Activated naive CD8-positive, alpha-beta T cell treated with anti-CD3 and anti-CD28 coated beads, Interleukin-2, amount 50 U/mL, for 24 hours (primary cell): ENCODE data around the gene ABCD2.
"Not testable (repeated sequence)": the region's sequence is repeated elsewhere in the genome, so short reads cannot be mapped to it uniquely, and the experiment has no call there.

ENCODE experiments used
- ATAC-seq: fragments of 150-1000 bp; cut with Tn5 transposase; one replicate; pipeline ENCODE4 v1.10.0; 2021
- DNase-seq: peaks from one replicate; pipeline ENCODE4 v3.0.0; 2021
- H3K27ac Mint-ChIP-seq: one replicate; pipeline ENCODE4 v1.8.0; 2021; ENCODE audit warnings: mild to moderate bottlenecking, mixed read lengths
- H3K27me3 Mint-ChIP-seq: one replicate; pipeline ENCODE4 v1.8.0; 2021; ENCODE audit warnings: mixed read lengths
- H3K36me3 Mint-ChIP-seq: one replicate; pipeline ENCODE4 v1.8.0; 2021; ENCODE audit warnings: low read depth, mixed read lengths
- H3K4me1 Mint-ChIP-seq: one replicate; pipeline ENCODE4 v1.8.0; 2021; ENCODE audit warnings: mixed read lengths
- H3K4me3 Mint-ChIP-seq: one replicate; pipeline ENCODE4 v1.8.0; 2021; ENCODE audit warnings: mild to moderate bottlenecking, moderate library complexity, mixed read lengths
- H3K9me3 Mint-ChIP-seq: one replicate; pipeline ENCODE4 v1.8.0; 2021; ENCODE audit warnings: mixed read lengths

The ABCD2 gene

DNA sequence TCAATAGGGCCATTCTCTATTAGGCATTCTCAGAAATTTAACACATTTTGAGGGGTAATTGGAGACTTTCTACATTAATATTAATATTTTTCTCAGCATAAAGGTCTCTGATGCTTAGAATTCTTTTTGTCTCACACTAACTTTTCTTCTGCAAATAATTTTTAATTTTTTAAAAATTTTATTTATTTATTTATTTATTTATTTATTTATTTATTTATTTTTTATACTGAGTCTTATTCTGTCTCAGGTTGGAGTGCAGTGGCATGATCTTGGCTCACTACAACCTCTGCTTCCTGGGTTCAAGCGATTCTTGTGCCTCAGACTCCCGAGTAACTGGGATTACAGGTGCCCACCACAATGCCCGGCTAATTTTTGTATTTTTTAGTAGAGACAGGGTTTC is 17.7 kb downstream of the ABCD2 start:
- ATAC-seq, DNase-seq, H3K36me3 Mint-ChIP-seq, H3K27ac Mint-ChIP-seq, H3K4me3 Mint-ChIP-seq, H3K27me3 Mint-ChIP-seq, H3K9me3 Mint-ChIP-seq: not testable (repeated sequence)
- peaks cover 19% of the 10 kb centered on the region for H3K4me1 Mint-ChIP-seq

DNA sequence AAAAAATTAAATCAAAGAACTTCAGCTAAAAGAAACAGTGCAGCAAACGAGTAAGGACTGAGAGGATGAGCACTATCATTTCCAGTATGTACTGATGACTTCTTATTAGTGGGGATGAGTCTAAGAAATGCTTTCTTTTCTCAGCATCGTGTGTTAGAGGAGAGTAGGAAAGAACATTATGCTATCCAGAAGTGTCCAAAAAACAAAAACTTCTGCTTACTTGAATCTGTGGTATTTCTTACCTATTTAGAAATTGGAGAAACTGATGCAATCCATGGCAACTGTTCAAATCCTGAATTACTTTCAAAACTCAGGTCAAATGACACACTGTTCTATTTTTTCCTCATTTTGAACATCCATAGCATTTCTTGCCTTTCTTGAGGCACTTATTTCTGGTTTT is 23.7 kb downstream of the ABCD2 start:
- Mint-ChIP-seq H3K4me3 (no peak overlapping the region), H3K36me3 (no peaks in the 10 kb centered on the region), H3K4me1 (peaks cover 10% of the 10 kb centered on the region), H3K27ac (peak overlapping the region; percentile 85), H3K9me3 (no peaks in the 10 kb centered on the region), H3K27me3 (no peaks in the 10 kb centered on the region)
- DNase-seq (no peak), ATAC-seq (no peak)

DNA sequence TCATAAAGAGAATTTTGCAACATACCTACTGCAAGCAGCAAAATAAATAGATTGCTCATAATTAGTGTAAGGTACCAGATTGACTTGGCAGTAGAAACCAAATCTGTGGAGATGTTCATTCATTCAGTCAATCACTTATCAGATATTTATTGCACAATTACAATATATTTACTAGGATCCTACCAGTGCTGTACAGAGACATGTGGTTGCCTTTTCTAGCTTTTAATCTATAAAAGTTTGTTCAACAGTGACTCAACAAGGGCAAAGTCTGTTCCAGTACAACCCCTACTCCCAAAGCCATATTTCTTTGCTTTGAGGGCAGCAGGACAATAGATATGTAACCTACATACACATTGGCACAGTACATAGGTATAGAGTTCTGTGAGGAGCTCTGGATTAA is 27.3 kb downstream of the ABCD2 start:
- H3K27me3 Mint-ChIP-seq = no peaks in the 10 kb centered on the region
- H3K4me1 Mint-ChIP-seq = peaks cover 8% of the 10 kb centered on the region
- H3K36me3 Mint-ChIP-seq = no peaks in the 10 kb centered on the region
- no peak for DNase-seq
- no peak for ATAC-seq
- no peak overlapping the region for H3K4me3 Mint-ChIP-seq
- H3K27ac Mint-ChIP-seq = no peak overlapping the region
- no peaks in the 10 kb centered on the region for H3K9me3 Mint-ChIP-seq

DNA sequence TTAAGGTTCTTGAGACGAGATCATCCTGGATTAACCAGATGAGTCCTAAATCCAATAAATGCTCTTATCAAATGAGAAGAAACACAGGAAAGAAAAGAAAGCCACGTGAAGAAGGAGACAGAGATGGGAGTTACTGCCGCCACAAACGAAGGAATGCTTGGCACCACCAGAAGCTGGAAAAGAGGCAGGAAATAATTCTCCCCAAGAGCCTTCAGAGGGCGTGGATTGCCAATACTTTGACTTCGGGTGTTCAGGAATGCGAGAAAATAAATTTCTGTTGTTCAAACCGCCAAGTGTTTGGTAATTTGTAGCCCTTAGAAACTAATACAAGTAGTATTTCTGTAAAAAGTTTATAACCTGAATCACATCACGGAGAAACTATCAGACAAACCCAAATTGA is 31.3 kb downstream of the ABCD2 start:
- Mint-ChIP-seq H3K27ac (no peak overlapping the region), H3K27me3 (no peaks in the 10 kb centered on the region), H3K4me1 (peaks cover 2% of the 10 kb centered on the region), H3K36me3 (peaks cover 4% of the 10 kb centered on the region), H3K4me3 (no peak overlapping the region), H3K9me3 (no peaks in the 10 kb centered on the region)
- no peak for DNase-seq
- ATAC-seq = no peak

DNA sequence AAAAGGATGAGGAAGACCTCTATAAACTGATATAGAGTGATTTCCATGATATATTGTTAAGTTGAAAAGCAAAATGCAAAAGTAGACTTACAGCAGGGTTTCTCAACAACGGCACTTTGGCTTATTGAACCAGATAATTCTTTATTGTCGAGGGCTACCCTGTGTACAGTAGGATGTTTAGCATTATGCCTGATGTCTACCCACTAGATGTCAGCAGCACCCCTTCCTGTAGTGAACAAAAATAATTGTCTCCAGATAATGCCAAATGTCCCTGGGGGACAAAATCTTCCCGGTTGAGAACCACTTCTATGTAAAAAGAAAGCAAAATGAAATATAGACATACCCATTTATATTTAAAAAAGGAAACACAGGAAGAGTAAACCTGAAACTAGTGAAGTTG is 32.4 kb downstream of the ABCD2 start:
- no peaks in the 10 kb centered on the region for H3K9me3 Mint-ChIP-seq
- no peak overlapping the region for H3K27ac Mint-ChIP-seq
- peak; percentile 69 for ATAC-seq
- H3K27me3 Mint-ChIP-seq = no peaks in the 10 kb centered on the region
- no peak overlapping the region for H3K4me3 Mint-ChIP-seq
- H3K4me1 Mint-ChIP-seq = peaks cover 2% of the 10 kb centered on the region
- H3K36me3 Mint-ChIP-seq = peaks cover 4% of the 10 kb centered on the region
- DNase-seq = no peak

DNA sequence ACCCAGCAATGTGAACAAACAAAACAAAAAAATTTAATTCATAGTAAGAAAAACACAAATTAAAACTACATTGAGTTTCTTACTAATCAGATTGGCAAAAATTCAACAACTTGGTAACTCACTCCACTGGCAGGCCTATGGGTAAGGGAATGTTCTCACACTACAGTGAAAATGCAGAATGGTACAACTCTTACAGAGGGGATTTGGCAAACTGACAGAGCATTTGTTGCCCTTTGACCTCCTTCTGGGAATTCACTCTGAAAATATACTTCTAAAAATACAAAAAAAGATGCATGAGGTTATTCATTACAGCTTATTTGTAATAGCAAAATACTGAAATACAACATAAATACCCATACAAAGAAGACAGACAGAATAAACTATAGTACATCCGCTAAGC is 32.8 kb downstream of the ABCD2 start:
- H3K4me1 Mint-ChIP-seq = peaks cover 2% of the 10 kb centered on the region
- H3K9me3 Mint-ChIP-seq = no peaks in the 10 kb centered on the region
- ATAC-seq = no peak
- H3K36me3 Mint-ChIP-seq = peaks cover 4% of the 10 kb centered on the region
- H3K27ac Mint-ChIP-seq = no peak overlapping the region
- H3K4me3 Mint-ChIP-seq = no peak overlapping the region
- no peaks in the 10 kb centered on the region for H3K27me3 Mint-ChIP-seq
- DNase-seq = no peak

DNA sequence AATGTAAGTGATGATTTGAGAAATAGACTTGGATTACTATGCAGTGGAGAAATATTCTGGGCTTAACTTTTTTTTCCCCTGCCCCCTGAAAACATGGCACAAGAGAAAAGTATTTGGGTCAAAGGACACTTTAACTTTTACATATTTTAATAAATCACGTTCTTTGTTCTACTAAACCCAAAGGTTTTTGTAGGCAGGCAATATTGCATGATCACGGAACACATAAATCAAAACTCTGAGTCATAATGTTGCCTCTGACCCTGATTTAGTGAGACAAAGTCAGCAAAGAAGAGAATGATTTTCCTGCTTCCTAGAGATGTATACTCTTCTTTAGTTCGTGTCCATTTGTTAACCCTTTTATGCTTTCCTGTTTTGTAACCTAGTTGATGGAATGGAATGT is 38.0 kb downstream of the ABCD2 start:
- DNase-seq (no peak), ATAC-seq (no peak)
- Mint-ChIP-seq H3K27me3 (no peaks in the 10 kb centered on the region), H3K36me3 (peaks cover 4% of the 10 kb centered on the region), H3K9me3 (no peaks in the 10 kb centered on the region), H3K27ac (no peak overlapping the region), H3K4me3 (no peak overlapping the region), H3K4me1 (no peaks in the 10 kb centered on the region)

DNA sequence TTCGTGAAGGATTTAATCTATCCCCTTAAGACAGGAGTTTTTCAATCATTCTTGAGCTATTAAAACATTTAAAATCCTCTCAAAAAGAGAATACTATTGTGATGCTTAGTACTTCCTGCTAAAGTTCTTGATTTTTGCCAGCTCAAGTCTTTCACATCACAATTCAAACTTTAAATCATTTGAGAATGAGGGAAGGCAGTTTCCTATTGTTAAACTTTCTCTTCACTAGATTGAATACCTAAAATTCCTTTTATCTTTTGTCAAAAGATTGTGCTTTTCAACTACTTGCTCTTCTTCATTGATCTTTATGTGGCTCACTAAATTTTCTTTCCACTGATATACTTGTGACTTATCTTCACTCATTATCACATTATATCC is 44.1 kb downstream of the ABCD2 start:
- no peak overlapping the region for H3K4me3 Mint-ChIP-seq
- peaks cover 26% of the 10 kb centered on the region for H3K36me3 Mint-ChIP-seq
- H3K4me1 Mint-ChIP-seq = peaks cover 10% of the 10 kb centered on the region
- H3K27ac Mint-ChIP-seq = peak overlapping the region; percentile 5
- H3K27me3 Mint-ChIP-seq = no peaks in the 10 kb centered on the region
- DNase-seq = no peak
- ATAC-seq = no peak
- H3K9me3 Mint-ChIP-seq = peaks cover 7% of the 10 kb centered on the region

DNA sequence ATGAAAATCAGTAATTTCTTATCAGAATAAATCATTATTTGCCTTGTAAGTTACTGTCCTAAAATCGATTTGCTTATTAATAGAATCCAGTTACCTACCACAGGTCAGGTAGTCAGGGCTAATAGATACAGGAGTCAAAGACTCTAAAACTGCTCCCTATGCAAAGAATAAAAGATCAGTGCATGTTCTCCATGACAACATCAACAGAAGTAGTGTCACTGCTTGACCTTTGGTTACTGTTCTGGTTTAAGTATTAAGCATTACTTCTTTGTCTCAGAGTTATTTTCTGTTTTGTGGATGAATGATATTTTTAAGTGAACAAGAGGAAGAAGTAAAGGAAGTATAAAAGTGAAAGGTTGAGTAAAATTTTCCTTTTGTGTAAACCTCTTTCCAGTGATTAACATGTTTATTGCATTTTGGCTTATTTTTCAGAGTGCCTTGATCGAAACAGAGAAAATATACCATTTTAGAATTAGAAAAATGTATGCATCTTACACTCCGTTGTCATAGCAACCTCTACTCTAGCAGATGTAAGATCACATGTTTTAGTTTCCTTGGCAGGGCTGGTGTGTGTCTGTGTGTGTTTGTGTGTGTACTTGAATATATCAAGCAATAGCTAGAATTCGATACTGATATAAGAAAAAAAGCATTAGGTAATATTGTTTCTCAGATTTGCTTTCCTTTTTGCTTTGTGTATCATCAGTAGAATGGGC is 44.7 kb downstream of the ABCD2 start:
- Mint-ChIP-seq H3K27ac (peak overlapping the region; percentile 5), H3K27me3 (no peaks in the 10 kb centered on the region), H3K9me3 (peaks cover 10% of the 10 kb centered on the region), H3K4me1 (peaks cover 10% of the 10 kb centered on the region), H3K36me3 (peaks cover 32% of the 10 kb centered on the region), H3K4me3 (no peak overlapping the region)
- DNase-seq (no peak), ATAC-seq (peak; percentile 28)

DNA sequence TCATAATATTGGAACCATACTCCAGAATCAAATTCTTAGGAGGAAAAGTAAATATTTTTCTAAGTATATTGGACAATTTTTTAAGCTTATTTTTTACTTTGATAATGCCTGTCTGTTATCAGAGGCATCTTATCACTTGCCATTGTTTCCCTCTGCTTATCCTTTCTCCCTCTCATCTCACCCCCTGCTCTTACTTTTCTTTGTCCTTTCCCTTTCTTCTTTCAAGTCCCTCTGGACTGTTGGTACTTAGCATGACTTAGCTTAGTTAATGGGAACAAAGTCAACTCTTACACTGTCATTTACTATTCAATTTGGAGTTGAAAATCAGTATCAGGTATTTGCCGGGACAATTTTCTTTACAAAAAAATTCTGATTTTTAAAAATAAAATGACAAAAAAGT is 45.2 kb downstream of the ABCD2 start:
- DNase-seq (no peak), ATAC-seq (no peak)
- Mint-ChIP-seq H3K27ac (no peak overlapping the region), H3K4me1 (peaks cover 10% of the 10 kb centered on the region), H3K4me3 (no peak overlapping the region), H3K27me3 (no peaks in the 10 kb centered on the region), H3K36me3 (peaks cover 37% of the 10 kb centered on the region), H3K9me3 (peaks cover 16% of the 10 kb centered on the region)

DNA sequence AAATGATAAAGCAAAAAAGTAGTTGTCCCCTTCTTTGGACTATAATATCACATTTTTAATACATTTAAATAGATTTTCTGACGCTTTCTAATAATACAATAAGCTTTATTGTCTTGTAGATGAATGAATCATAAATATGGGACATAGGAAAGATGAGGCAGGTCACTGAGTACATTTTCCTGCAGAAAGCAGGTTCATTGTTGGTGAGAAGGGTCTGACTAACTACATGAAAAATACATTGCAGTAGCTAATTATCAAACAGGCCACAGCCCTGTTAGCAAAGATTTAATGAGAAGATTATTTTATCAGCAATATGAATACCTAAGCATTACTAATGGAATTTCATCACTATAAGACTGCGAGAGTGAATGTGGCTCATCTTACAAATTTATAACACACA is 45.6 kb downstream of the ABCD2 start:
- Mint-ChIP-seq H3K36me3 (peaks cover 38% of the 10 kb centered on the region), H3K4me1 (peaks cover 10% of the 10 kb centered on the region)

DNA sequence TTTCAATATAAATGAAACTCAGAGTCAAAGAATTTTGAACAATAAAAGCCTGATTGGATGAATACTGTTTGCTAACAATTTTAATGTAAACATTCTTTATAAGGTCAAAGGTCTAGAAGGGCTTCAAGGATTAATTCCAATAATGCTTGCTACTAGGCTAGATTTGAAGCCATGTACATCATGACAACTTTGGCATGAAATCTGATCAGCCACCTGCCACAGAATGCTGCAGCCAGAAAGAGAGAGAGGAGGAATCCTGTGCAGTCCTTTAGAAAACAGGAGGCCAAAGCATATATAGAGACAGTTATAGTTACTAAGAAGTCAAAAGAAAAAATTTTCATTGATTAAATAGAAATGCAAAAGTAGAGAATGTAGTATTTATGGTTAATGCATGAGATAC is 47.1 kb downstream of the ABCD2 start:
- Mint-ChIP-seq H3K4me1 (peaks cover 10% of the 10 kb centered on the region), H3K36me3 (peaks cover 40% of the 10 kb centered on the region), H3K27ac (no peak overlapping the region), H3K4me3 (no peak overlapping the region), H3K27me3 (no peaks in the 10 kb centered on the region), H3K9me3 (peaks cover 23% of the 10 kb centered on the region)
- ATAC-seq (no peak), DNase-seq (no peak)

More for the DNA sequence above, 45.6 kb downstream of the ABCD2 start:
- no peaks in the 10 kb centered on the region for H3K27me3 Mint-ChIP-seq
- no peak for ATAC-seq
- DNase-seq = no peak
- no peak overlapping the region for H3K4me3 Mint-ChIP-seq
- H3K27ac Mint-ChIP-seq = no peak overlapping the region
- peaks cover 16% of the 10 kb centered on the region for H3K9me3 Mint-ChIP-seq

DNA sequence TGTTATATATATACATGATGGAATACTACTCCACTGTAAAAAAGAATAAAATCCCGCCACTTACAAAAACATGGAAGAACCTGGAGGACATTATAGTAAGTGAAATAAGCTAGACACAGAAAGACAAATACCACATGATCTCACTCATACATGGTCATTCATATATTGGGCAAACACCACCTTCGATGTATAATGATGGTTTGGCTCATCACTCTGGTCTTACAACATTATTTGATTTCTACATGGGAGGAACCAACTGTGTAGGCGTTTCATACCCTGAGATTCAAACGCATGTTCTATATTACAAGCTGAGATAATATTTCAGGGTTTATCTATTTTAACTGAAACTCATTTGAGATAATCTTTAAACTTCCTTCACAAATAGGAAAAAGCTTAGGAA is 48.3 kb downstream of the ABCD2 start:
- Mint-ChIP-seq H3K4me3 (no peak overlapping the region), H3K4me1 (peaks cover 10% of the 10 kb centered on the region), H3K36me3 (peaks cover 40% of the 10 kb centered on the region), H3K27me3 (no peaks in the 10 kb centered on the region), H3K9me3 (peaks cover 34% of the 10 kb centered on the region), H3K27ac (no peak overlapping the region)
- DNase-seq (no peak), ATAC-seq (no peak)

DNA sequence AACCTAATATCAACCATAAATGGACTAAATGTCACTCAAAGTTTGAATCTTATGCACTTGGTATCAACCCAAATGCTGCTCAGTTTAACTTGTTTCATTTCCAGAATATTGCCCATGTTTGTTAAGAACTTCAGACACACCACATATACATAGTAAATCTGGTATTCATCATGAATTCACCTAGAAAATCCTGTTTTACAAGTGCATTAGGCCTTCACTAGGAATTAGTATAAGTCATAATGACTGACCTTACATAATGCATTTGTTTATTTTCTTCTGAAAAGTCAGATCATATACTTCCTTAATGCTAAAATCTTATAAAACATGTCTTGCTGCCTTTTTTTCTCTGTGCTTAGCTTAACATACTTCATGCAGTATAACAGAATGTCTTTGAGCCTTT is 66.1 kb downstream of the ABCD2 start:
- Mint-ChIP-seq H3K4me1 (no peaks in the 10 kb centered on the region), H3K9me3 (peaks cover 9% of the 10 kb centered on the region), H3K27me3 (no peaks in the 10 kb centered on the region), H3K27ac (no peak overlapping the region), H3K36me3 (peaks cover 17% of the 10 kb centered on the region), H3K4me3 (no peak overlapping the region)
- DNase-seq (no peak), ATAC-seq (no peak)

DNA sequence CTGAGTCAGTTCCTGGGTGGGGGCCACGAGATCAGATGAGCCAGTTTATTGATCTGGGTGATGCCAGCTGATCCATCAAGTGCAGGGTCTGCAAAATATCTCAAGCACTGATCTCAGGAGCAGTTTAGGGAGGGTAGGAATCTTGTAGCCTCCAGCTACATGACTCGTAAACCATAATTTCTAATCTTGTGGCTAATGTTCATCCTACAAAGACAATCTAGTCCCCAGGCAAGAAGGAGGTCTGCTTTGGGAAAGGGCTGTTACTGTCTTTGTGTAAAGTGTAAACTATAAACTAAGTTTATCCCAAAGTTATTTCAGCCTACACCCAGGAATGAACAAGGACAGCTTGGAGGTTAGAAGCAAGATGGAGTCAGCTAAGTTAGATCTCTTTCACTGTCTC is 75.4 kb downstream of the ABCD2 start:
- H3K36me3 Mint-ChIP-seq, H3K27me3 Mint-ChIP-seq, H3K27ac Mint-ChIP-seq, H3K4me1 Mint-ChIP-seq, DNase-seq, H3K4me3 Mint-ChIP-seq, H3K9me3 Mint-ChIP-seq, ATAC-seq: not testable (repeated sequence)

DNA sequence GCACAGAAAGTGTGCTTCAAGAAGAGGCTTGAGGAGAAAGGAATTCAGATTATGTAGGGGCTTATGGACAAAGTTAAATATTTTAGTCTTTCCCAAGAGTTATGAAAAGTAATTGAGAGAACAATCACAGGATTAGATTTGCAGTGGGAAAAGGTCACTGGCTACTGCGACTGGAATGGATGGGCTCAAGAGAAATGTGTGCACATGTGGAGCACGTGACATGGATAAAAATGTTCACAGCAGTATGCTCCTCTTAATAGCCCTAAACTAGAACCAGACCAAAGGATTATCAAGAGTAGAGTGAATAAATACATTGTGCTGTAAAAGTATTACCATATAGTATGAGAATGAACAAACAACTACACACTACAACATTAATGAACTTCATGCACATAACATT is 78.1 kb downstream of the ABCD2 start:
- ATAC-seq (no peak), DNase-seq (no peak)
- no peak overlapping the region for H3K4me3 Mint-ChIP-seq
- H3K27me3 Mint-ChIP-seq = no peaks in the 10 kb centered on the region
- no peaks in the 10 kb centered on the region for H3K4me1 Mint-ChIP-seq
- H3K9me3 Mint-ChIP-seq = no peaks in the 10 kb centered on the region
- peaks cover 1% of the 10 kb centered on the region for H3K36me3 Mint-ChIP-seq
- H3K27ac Mint-ChIP-seq = no peak overlapping the region
